ENCODE data around the gene PRSS12. TPM values are rescaled to one million over a fixed set of nuclear protein-coding genes. Genes with fewer than 3 reads are reported as not detected.
"Not testable (repeated sequence)": the region's sequence is repeated elsewhere in the genome, so short reads cannot be mapped to it uniquely, and the experiment has no call there.

PRSS12 gene
- total RNA-seq, 1 donor from 2014 or later: 14.1 TPM

DNA sequence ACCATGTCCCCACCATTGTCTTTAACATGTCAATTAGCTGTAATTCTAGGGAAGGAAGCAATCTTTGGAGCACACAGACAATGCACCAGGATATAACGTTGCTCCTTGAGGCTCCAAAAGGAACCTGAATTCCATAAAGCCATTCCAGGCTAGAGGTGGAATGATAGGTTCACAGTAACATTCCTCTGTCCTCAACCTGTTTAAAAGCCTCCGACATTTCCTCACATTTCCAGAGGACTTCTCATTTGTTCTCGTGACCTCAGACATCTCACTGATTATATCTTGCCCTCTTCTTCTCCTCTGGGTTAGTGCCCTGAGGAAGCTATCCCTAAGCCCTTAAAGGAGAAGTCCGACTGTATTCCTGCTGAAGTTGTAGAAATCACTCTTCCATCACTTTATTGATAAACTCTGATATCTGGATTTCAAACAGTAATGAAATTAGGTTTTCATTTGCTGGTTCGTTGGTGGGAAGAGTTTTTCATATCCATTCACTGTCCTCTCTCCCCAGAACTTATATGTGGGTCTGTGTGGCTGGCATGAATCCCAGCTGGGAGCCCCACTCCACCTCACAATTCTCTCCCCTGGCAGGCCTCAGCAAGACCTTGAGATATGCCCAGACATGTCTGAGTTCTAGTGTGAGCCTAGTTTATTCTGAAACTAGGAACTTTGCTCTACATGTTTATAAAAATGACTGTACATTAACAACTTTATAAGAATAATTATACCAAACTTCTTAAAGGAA lies 44.2 kb upstream of the PRSS12 start:
- H3K4me1 Mint-ChIP-seq (ENCODE audit: unreplicated experiment): peaks cover 31% of the 10 kb centered on the region
- TF ChIP-seq, protein P1, sequence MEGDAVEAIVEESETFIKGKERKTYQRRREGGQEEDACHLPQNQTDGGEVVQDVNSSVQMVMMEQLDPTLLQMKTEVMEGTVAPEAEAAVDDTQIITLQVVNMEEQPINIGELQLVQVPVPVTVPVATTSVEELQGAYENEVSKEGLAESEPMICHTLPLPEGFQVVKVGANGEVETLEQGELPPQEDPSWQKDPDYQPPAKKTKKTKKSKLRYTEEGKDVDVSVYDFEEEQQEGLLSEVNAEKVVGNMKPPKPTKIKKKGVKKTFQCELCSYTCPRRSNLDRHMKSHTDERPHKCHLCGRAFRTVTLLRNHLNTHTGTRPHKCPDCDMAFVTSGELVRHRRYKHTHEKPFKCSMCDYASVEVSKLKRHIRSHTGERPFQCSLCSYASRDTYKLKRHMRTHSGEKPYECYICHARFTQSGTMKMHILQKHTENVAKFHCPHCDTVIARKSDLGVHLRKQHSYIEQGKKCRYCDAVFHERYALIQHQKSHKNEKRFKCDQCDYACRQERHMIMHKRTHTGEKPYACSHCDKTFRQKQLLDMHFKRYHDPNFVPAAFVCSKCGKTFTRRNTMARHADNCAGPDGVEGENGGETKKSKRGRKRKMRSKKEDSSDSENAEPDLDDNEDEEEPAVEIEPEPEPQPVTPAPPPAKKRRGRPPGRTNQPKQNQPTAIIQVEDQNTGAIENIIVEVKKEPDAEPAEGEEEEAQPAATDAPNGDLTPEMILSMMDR (conservative IDR thresholded peaks at IDR 0.05): no peak
- H3K27ac Mint-ChIP-seq: peak overlapping the region; percentile 94
- no peaks in the 10 kb centered on the region for H3K27me3 Mint-ChIP-seq
- no peak overlapping the region for H3K4me3 Mint-ChIP-seq
- H3K9me3 Mint-ChIP-seq: peaks cover 8% of the 10 kb centered on the region
- no peaks in the 10 kb centered on the region for H3K36me3 Mint-ChIP-seq
- DNase-seq (ENCODE audit: extremely low spot score, unreplicated experiment): no peak

DNA sequence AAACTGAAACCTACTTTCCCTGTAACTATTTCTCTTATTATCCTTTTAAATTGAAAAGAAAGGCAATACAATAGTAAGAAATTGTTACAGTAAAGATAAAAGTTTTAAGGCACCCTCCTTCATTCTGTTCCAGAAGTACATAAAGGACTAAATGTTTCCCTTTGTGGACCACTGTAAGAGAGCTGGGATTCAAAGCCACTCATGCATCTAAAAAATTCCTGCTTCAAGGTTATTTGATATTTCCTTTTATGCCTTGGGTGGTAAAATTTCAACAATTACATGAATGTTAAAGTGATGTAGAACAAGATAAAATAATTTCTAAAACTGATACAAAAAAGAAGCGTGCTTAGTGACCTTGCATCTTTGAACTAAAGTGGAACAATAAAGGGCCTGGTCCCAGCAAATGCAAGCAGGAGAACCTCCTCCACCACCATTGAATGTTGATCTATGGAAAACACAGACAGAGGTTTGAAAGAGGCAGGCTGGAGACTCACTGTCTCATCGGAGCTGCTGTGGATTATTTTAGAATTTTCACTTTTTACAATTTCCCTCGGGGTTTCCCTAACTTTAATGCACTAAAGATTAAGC lies 42.3 kb upstream of the PRSS12 start:
- Mint-ChIP-seq H3K27me3 (no peaks in the 10 kb centered on the region), H3K27ac (no peak overlapping the region), H3K36me3 (no peaks in the 10 kb centered on the region), H3K9me3 (peaks cover 8% of the 10 kb centered on the region), H3K4me1 (ENCODE audit: unreplicated experiment) (peaks cover 27% of the 10 kb centered on the region), H3K4me3 (no peak overlapping the region)
- TF ChIP-seq, protein P1 (conservative IDR thresholded peaks at IDR 0.05): no peak
- DNase-seq (ENCODE audit: extremely low spot score, unreplicated experiment): no peak

DNA sequence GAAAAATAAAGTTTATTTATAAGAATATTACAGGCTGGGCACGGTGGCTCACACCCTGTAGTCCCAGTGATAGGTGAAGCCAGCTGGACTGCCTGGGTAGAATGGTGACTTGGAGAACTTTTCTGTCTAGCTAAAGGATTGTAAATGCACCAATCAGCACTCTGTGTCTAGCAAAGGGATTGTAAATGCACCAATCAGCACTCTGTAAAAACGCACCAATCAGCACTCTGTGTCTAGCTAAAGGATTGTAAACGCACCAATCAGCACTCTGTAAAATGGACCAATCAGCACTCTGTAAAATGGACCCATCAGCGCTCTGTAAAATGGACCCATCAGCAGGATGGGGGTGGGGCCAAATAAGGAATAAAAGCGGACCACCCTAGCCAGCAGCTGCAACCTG lies 39.7 kb upstream of the PRSS12 start:
- not testable (repeated sequence) for H3K27me3 Mint-ChIP-seq; H3K9me3 Mint-ChIP-seq; DNase-seq (ENCODE audit: extremely low spot score, unreplicated experiment); H3K27ac Mint-ChIP-seq; H3K4me3 Mint-ChIP-seq; H3K36me3 Mint-ChIP-seq
- peaks cover 15% of the 10 kb centered on the region for H3K4me1 Mint-ChIP-seq (ENCODE audit: unreplicated experiment)

DNA sequence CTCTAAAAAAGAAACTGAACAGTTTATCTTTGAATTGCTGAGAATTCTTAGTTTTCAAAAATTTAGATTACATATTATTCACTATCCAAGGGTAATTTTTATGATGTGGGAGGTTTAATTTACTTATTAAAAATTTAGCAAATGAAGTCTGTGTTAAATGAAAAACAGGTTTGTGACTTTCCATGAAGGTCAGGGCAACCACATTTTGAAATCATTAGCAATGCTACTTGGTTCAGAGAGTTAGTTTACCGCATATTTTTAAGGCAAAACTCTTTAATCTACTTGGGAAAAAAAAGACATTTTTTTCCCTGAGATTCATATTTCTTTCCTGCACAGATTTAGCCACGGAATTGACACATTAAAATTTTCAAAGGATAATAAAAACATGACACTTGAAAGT lies 37.3 kb upstream of the PRSS12 start:
- Mint-ChIP-seq H3K27ac (no peak overlapping the region), H3K27me3 (no peaks in the 10 kb centered on the region), H3K4me1 (ENCODE audit: unreplicated experiment) (peaks cover 8% of the 10 kb centered on the region), H3K4me3 (no peak overlapping the region), H3K9me3 (peaks cover 8% of the 10 kb centered on the region), H3K36me3 (no peaks in the 10 kb centered on the region)
- no peak for DNase-seq (ENCODE audit: extremely low spot score, unreplicated experiment)
- TF ChIP-seq, protein P1 (conservative IDR thresholded peaks at IDR 0.05): no peak

DNA sequence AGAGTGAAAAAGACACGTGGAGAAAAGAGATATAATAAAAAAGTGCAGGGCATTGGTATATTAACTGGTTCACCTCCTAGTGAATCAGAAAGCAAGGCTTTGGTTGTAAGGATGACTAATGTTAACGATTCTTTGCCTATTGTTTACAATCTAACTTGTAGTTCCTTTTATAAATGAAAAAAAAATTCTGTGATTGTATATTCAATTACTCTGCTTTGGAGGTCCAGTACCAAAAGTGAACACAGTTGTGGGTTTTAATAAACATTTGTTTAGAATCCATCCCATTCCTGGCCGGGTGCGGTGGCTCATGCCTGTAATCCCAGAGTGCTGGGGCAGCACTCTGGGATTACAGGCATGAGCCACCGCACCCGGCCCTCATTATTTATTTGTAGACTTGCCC lies 36.9 kb upstream of the PRSS12 start:
- DNase-seq (ENCODE audit: extremely low spot score, unreplicated experiment): no peak
- peaks cover 8% of the 10 kb centered on the region for H3K9me3 Mint-ChIP-seq
- no peaks in the 10 kb centered on the region for H3K36me3 Mint-ChIP-seq
- no peak overlapping the region for H3K4me3 Mint-ChIP-seq
- H3K4me1 Mint-ChIP-seq (ENCODE audit: unreplicated experiment): peaks cover 5% of the 10 kb centered on the region
- TF ChIP-seq, protein P1 (conservative IDR thresholded peaks at IDR 0.05): no peak
- H3K27ac Mint-ChIP-seq: no peak overlapping the region
- no peaks in the 10 kb centered on the region for H3K27me3 Mint-ChIP-seq

DNA sequence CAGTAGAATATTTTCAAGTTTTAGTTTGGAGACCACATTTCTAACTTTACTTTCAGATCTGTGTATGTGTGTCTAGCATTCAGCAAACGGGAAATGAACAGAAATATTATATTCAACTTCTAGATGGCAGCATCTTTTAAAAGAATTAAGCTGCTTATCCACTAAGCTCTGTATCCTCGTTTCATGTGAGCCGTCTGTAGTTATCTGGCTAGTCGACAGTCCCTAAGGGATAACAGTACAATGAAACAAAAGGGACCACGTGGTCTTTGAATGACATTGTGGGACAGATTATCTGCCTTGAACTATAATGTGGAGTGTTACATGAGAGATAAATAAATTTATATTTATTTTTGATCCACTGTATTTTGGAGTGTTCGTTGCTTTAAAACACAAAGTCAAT lies 35.8 kb upstream of the PRSS12 start:
- Mint-ChIP-seq H3K4me3 (no peak overlapping the region), H3K9me3 (peaks cover 8% of the 10 kb centered on the region), H3K27me3 (no peaks in the 10 kb centered on the region), H3K27ac (no peak overlapping the region), H3K4me1 (ENCODE audit: unreplicated experiment) (no peaks in the 10 kb centered on the region), H3K36me3 (no peaks in the 10 kb centered on the region)
- no peak for DNase-seq (ENCODE audit: extremely low spot score, unreplicated experiment)
- TF ChIP-seq, protein P1 (conservative IDR thresholded peaks at IDR 0.05): no peak
